ENCODE results near the gene HAO1. TPM values are rescaled to one million over a fixed set of nuclear protein-coding genes. Genes with fewer than 3 reads are reported as not detected.

The HAO1 gene
- total RNA-seq, 2 donors from 2014 or later = not detected

- Histone ChIP-seq H3K4me1 (replicated peaks) (no peaks in the 10 kb centered on the region), H3K27ac (no peak overlapping the region), H3K36me3 (no peaks in the 10 kb centered on the region), H3K27me3 (replicated peaks; ENCODE audit: insufficient read depth) (no peaks in the 10 kb centered on the region), H3K9me3 (no peaks in the 10 kb centered on the region), H3K4me3 (no peak overlapping the region)
- TF ChIP-seq POLR2AphosphoS5 (IDR thresholded peaks at IDR 0.05) (no peak), CTCF (IDR thresholded peaks at IDR 0.05) (no peak), POLR2A (IDR thresholded peaks at IDR 0.05) (no peak)
- DNase-seq (ENCODE audit: low spot score) = no peak
- intact Hi-C loops (cut with DNase I) = no loop called here
- 84% methylated on average over 2 of the region's 2 CpGs for WGBS
Measured at GRCh38 chr20:7868108-7868507, 72.2 kb downstream of the HAO1 start.

- intact Hi-C loops (cut with DNase I) = no loop called here
- WGBS = 20% methylated on average over 11 of the region's 11 CpGs
- H3K4me3 ChIP-seq = no peak overlapping the region
Measured at GRCh38 chr20:7866285-7866684, 74.0 kb downstream of the HAO1 start.

DNA sequence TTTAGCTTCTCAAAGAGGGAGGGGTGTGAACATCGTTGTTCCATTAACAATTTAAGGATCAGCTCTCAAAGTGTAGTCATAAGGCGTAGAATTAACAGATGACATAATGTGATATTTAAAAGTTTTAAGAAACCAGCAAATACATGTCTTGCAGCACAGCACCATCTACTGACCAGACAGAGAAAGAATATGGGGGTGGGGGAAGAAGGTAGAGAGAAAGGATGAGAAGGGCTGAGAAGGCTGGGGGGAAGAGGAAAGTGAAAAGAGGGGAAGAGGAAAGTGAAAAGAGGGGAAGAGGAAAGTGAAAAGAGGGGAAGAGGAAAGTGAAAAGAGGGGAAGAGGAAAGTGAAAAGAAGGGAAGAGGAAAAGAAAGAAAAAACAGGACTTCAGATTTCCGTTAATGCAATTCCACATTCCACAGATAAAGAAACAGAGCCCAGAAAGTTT, 80.9 kb downstream of the HAO1 start:
- Histone ChIP-seq H3K27me3 (replicated peaks; ENCODE audit: insufficient read depth) (no peaks in the 10 kb centered on the region), H3K4me1 (replicated peaks) (no peaks in the 10 kb centered on the region), H3K27ac (no peak overlapping the region), H3K36me3 (no peaks in the 10 kb centered on the region), H3K9me3 (no peaks in the 10 kb centered on the region), H3K4me3 (no peak overlapping the region)
- intact Hi-C loops (cut with DNase I) = loop anchor here (10.0 kb wide), 1 partner anchor 1095 kb away; the partner anchor contains the start of gene BMP2
- DNase-seq (ENCODE audit: low spot score) = no peak
- WGBS = 13% methylated on average over 3 of the region's 3 CpGs
- TF ChIP-seq CTCF (IDR thresholded peaks at IDR 0.05) = peak in 2 of 4 experiments; percentile 39 to 46
- no peak for TF ChIP-seq POLR2A (IDR thresholded peaks at IDR 0.05)

More at GRCh38 chr20:7866285-7866684, 74.0 kb downstream of the HAO1 start:
- no peaks in the 10 kb centered on the region for H3K9me3 ChIP-seq
- H3K36me3 ChIP-seq = no peaks in the 10 kb centered on the region
- TF ChIP-seq POLR2A (IDR thresholded peaks at IDR 0.05) (no peak), CTCF (IDR thresholded peaks at IDR 0.05) (no peak)
- H3K4me1 ChIP-seq (replicated peaks) = no peaks in the 10 kb centered on the region
- H3K27me3 ChIP-seq (replicated peaks; ENCODE audit: insufficient read depth) = no peaks in the 10 kb centered on the region
- DNase-seq (ENCODE audit: low spot score) = no peak
- no peak overlapping the region for H3K27ac ChIP-seq

- WGBS = 50% methylated on average over 4 of the region's 4 CpGs
- intact Hi-C loops (cut with DNase I) = loop anchor here (10.0 kb wide), 1 partner anchor 1094 kb away; the partner anchor contains the start of gene BMP2
- no peaks in the 10 kb centered on the region for H3K4me1 ChIP-seq (replicated peaks)
- DNase-seq (ENCODE audit: low spot score) = no peak
- no peaks in the 10 kb centered on the region for H3K9me3 ChIP-seq
- no peaks in the 10 kb centered on the region for H3K27me3 ChIP-seq (replicated peaks; ENCODE audit: insufficient read depth)
- H3K27ac ChIP-seq = no peak overlapping the region
- no peak for TF ChIP-seq POLR2AphosphoS5 (IDR thresholded peaks at IDR 0.05)
- no peak for TF ChIP-seq CTCF (IDR thresholded peaks at IDR 0.05)
- TF ChIP-seq POLR2A (IDR thresholded peaks at IDR 0.05) = no peak
- no peaks in the 10 kb centered on the region for H3K36me3 ChIP-seq
- H3K4me3 ChIP-seq = no peak overlapping the region
Measured at GRCh38 chr20:7858734-7859250, 81.5 kb downstream of the HAO1 start.

GRCh38 chr20:7856756-7857155, 83.5 kb downstream of the HAO1 start:
- intact Hi-C loops (cut with DNase I) = loop anchor here (10.0 kb wide), 1 partner anchor 1092 kb away; the partner anchor contains the start of gene BMP2
- WGBS = 68% methylated on average over 2 of the region's 2 CpGs

More at GRCh38 chr20:7856756-7857155, 83.5 kb downstream of the HAO1 start:
- no peak for TF ChIP-seq CTCF (IDR thresholded peaks at IDR 0.05)
- TF ChIP-seq POLR2AphosphoS5 (IDR thresholded peaks at IDR 0.05) = no peak
- no peak for TF ChIP-seq POLR2A (IDR thresholded peaks at IDR 0.05)
- no peaks in the 10 kb centered on the region for H3K4me1 ChIP-seq (replicated peaks)
- H3K9me3 ChIP-seq = no peaks in the 10 kb centered on the region
- no peak overlapping the region for H3K27ac ChIP-seq
- no peak for DNase-seq (ENCODE audit: low spot score)
- no peaks in the 10 kb centered on the region for H3K36me3 ChIP-seq
- H3K27me3 ChIP-seq (replicated peaks; ENCODE audit: insufficient read depth) = no peaks in the 10 kb centered on the region
- H3K4me3 ChIP-seq = no peak overlapping the region
